ENCODE data around the gene YAE1. TPM values are rescaled to one million over a fixed set of nuclear protein-coding genes. Genes with fewer than 3 reads are reported as not detected.

The YAE1 gene
- total and polyA plus RNA-seq, 2 of the 13 experiments (the other 11 are each of a cell fraction or from before 2014, with no cell fraction given), result 18.7 to 28.3 TPM

DNA sequence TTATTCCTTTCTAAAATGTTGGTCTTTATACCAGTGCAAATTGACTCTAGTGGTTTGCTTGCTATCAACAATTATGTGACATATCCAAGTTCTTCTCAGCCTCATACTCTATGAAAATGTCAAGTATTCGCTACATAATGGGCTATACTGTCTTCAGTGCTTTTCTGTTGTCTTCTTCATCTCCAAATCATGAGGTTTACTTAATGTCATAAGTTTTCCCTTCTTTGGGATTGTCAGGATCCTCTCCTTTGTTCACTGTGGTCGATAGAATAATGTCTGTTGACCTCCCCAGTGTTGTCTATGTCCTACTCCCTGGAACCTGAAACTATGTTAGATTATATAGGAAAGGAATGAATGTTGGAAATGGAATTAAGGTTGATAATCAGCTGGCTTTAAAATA, 40.7 kb downstream of the YAE1 start:
- intact Hi-C loops (cut with micrococcal nuclease; ENCODE audit: unreplicated experiment) (no loop called here), in situ Hi-C loops (cut with HindIII; ENCODE audit: extremely low pct_ligation_motif_present, low pct_unique_long_range_greater_than_20kb) (no loop called here)
- no peaks in the 10 kb centered on the region for H3K9me3 ChIP-seq (ENCODE audit: low read length)
- H3K4me2 ChIP-seq (ENCODE audit: low read depth, low read length), result no peak overlapping the region
- H3K9ac ChIP-seq (ENCODE audit: insufficient read depth, low read depth, low read length), result no peak overlapping the region
- WGBS (ENCODE audit: low lambda C conversion rate), result 57% methylated on average over 2 of the region's 2 CpGs
- BruUV-seq (replicated peaks), result no TSS peak
- H2AFZ ChIP-seq (ENCODE audit: low read length), result no peak overlapping the region
- DNase-seq (ENCODE audit: low spot score), result no peak
- CTCF ChIA-PET (ENCODE audit: low intra/inter-chr PET ratio, low total read pairs), result no interaction called here
- POLR2A ChIA-PET, result interaction anchor here (1.0 kb wide), 1 partner anchor 14 kb away, joined by 3 read pairs; no protein-coding TSS in a partner anchor
- no peak for TF ChIP-seq ZNF660 (CRISPR knock-in tag; IDR thresholded peaks at IDR 0.05; ENCODE audit: borderline replicate concordance, low read depth)
- TF ChIP-seq, protein P1, sequence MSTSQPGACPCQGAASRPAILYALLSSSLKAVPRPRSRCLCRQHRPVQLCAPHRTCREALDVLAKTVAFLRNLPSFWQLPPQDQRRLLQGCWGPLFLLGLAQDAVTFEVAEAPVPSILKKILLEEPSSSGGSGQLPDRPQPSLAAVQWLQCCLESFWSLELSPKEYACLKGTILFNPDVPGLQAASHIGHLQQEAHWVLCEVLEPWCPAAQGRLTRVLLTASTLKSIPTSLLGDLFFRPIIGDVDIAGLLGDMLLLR (CRISPR knock-in tag; IDR thresholded peaks at IDR 0.05), result no peak
- TF ChIP-seq MTERF4 (CRISPR knock-in tag; IDR thresholded peaks at IDR 0.05), result no peak
- TF ChIP-seq ARNTL (CRISPR knock-in tag; IDR thresholded peaks at IDR 0.05), result no peak
- TF ChIP-seq ZFP90 (CRISPR knock-in tag; IDR thresholded peaks at IDR 0.05; ENCODE audit: borderline replicate concordance), result no peak
- no peak for TF ChIP-seq TFDP1 (CRISPR knock-in tag; IDR thresholded peaks at IDR 0.05; ENCODE audit: borderline replicate concordance)
- TF ChIP-seq ZNF597 (CRISPR knock-in tag; IDR thresholded peaks at IDR 0.05), result no peak
- no peak for TF ChIP-seq EHMT2 (IDR thresholded peaks at IDR 0.05; ENCODE audit: borderline replicate concordance, low read depth, low read length)
- TF ChIP-seq ZSCAN29 (CRISPR knock-in tag; conservative IDR thresholded peaks at IDR 0.05), result no peak
- no peak for TF ChIP-seq REL (CRISPR knock-in tag; conservative IDR thresholded peaks at IDR 0.05)
- TF ChIP-seq GTF2F1 (IDR thresholded peaks at IDR 0.05; ENCODE audit: low read length), result no peak
- TF ChIP-seq, protein P2, sequence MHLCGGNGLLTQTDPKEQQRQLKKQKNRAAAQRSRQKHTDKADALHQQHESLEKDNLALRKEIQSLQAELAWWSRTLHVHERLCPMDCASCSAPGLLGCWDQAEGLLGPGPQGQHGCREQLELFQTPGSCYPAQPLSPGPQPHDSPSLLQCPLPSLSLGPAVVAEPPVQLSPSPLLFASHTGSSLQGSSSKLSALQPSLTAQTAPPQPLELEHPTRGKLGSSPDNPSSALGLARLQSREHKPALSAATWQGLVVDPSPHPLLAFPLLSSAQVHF (CRISPR knock-in tag; IDR thresholded peaks at IDR 0.05), result no peak
- TF ChIP-seq CREB3 (CRISPR knock-in tag; IDR thresholded peaks at IDR 0.05), result no peak
- no peak for TF ChIP-seq SP2 (CRISPR knock-in tag; IDR thresholded peaks at IDR 0.05)
- no peak for TF ChIP-seq ZNF367 (CRISPR knock-in tag; IDR thresholded peaks at IDR 0.05; ENCODE audit: borderline replicate concordance)
- no peak for TF ChIP-seq THAP8 (CRISPR knock-in tag; IDR thresholded peaks at IDR 0.05; ENCODE audit: borderline replicate concordance)
- TF ChIP-seq SMARCC2 (IDR thresholded peaks at IDR 0.05), result no peak
- no peaks in the 10 kb centered on the region; a peak in 1 of 5 replicates for H3K27me3 ChIP-seq (ENCODE audit: control insufficient read depth in 1 of 2, insufficient read depth in 2 of 2, low read length in 2 of 2)
- H3K4me1 ChIP-seq (ENCODE audit: insufficient read depth, low read length), result no peaks in the 10 kb centered on the region
- no peaks in the 10 kb centered on the region for H4K20me1 ChIP-seq (ENCODE audit: insufficient read depth, low read length)
- no peaks in the 10 kb centered on the region for H3K36me3 ChIP-seq (replicated peaks in 1 of 2; ENCODE audit: control insufficient read depth in 1 of 2, insufficient read depth in 2 of 2, low read length in 2 of 2)
- no peaks in the 10 kb centered on the region for H3K79me2 ChIP-seq (ENCODE audit: insufficient read depth, low read length)
- FAIRE-seq, result no peak
- H3K27ac ChIP-seq (ENCODE audit: extremely low read length, insufficient read depth, low read length), result no peak overlapping the region
- H3K4me3 ChIP-seq (replicated peaks in 1 of 3; ENCODE audit: insufficient read depth in 1 of 3, low read depth in 2 of 3, low read length in 3 of 3), result no peak overlapping the region
- no peak for ATAC-seq

All from HepG2 (cell line).